ENCODE results near the gene METTL6.
"Not testable (repeated sequence)": the region's sequence is repeated elsewhere in the genome, so short reads cannot be mapped to it uniquely, and the experiment has no call there.

METTL6 gene

GRCh38 chr3:15427981-15428380 lies 637 bp upstream of the METTL6 start:
- Histone ChIP-seq H3K4me3 (IDR thresholded peaks at IDR 0.05; ENCODE audit: insufficient read depth, low read depth, low read length) (no peak overlapping the region), H3K27me3 (ENCODE audit: insufficient read depth, low read depth) (no peaks in the 10 kb centered on the region), H3K36me3 (ENCODE audit: insufficient read depth) (no peaks in the 10 kb centered on the region), H2AFZ (ENCODE audit: low read depth) (peak overlapping the region; percentile 93), H3K79me2 (ENCODE audit: insufficient read depth, low read depth) (peaks cover 35% of the 10 kb centered on the region), H4K20me1 (ENCODE audit: insufficient read depth) (no peaks in the 10 kb centered on the region), H3K4me2 (peak overlapping the region; percentile 86), H3K27ac (peak overlapping the region; percentile 47), H3K4me1 (ENCODE audit: low read depth, poor library complexity, severe bottlenecking) (peaks cover 31% of the 10 kb centered on the region), H3K9ac (peak overlapping the region; percentile 70; the same call in 1 of the 2 replicates)
- no peak for TF ChIP-seq CTCF (conservative IDR thresholded peaks at IDR 0.05; ENCODE audit: low read depth, low read length)

- H3K9ac ChIP-seq: peak overlapping the region; percentile 70; the same call in 1 of the 2 replicates
- peaks cover 31% of the 10 kb centered on the region for H3K4me1 ChIP-seq (ENCODE audit: low read depth, poor library complexity, severe bottlenecking)
- peak overlapping the region; percentile 45 for H3K4me3 ChIP-seq (IDR thresholded peaks at IDR 0.05; ENCODE audit: insufficient read depth, low read depth, low read length)
- peak overlapping the region; percentile 93 for H2AFZ ChIP-seq (ENCODE audit: low read depth)
- no peak for TF ChIP-seq CTCF (conservative IDR thresholded peaks at IDR 0.05; ENCODE audit: low read depth, low read length)
- no peaks in the 10 kb centered on the region for H4K20me1 ChIP-seq (ENCODE audit: insufficient read depth)
- no peaks in the 10 kb centered on the region for H3K36me3 ChIP-seq (ENCODE audit: insufficient read depth)
- H3K79me2 ChIP-seq (ENCODE audit: insufficient read depth, low read depth): peaks cover 35% of the 10 kb centered on the region
- no peak overlapping the region; the same call in 1 of the 2 replicates for H3K27ac ChIP-seq
- H3K27me3 ChIP-seq (ENCODE audit: insufficient read depth, low read depth): no peaks in the 10 kb centered on the region
- H3K4me2 ChIP-seq: peak overlapping the region; percentile 86
Observed at GRCh38 chr3:15426579-15427118, 695 bp downstream of the METTL6 start.

- H4K20me1 ChIP-seq (ENCODE audit: insufficient read depth): no peaks in the 10 kb centered on the region
- no peaks in the 10 kb centered on the region for H3K4me1 ChIP-seq (ENCODE audit: low read depth, poor library complexity, severe bottlenecking)
- H3K9ac ChIP-seq: no peak overlapping the region
- H3K79me2 ChIP-seq (ENCODE audit: insufficient read depth, low read depth): no peaks in the 10 kb centered on the region
- H3K36me3 ChIP-seq (ENCODE audit: insufficient read depth): no peaks in the 10 kb centered on the region
- no peak overlapping the region for H2AFZ ChIP-seq (ENCODE audit: low read depth)
- no peak for TF ChIP-seq CTCF (conservative IDR thresholded peaks at IDR 0.05; ENCODE audit: low read depth, low read length)
- H3K4me2 ChIP-seq: no peak overlapping the region
- H3K27ac ChIP-seq: no peak overlapping the region
- H3K4me3 ChIP-seq (IDR thresholded peaks at IDR 0.05; ENCODE audit: insufficient read depth, low read depth, low read length): no peak overlapping the region
- no peaks in the 10 kb centered on the region for H3K27me3 ChIP-seq (ENCODE audit: insufficient read depth, low read depth)
Observed at GRCh38 chr3:15420871-15421270, 6.5 kb downstream of the METTL6 start.

GRCh38 chr3:15410966-15411365 lies 16.4 kb downstream of the METTL6 start:
- H3K27me3 ChIP-seq (ENCODE audit: insufficient read depth, low read depth); H3K4me2 ChIP-seq; H3K36me3 ChIP-seq (ENCODE audit: insufficient read depth); H4K20me1 ChIP-seq (ENCODE audit: insufficient read depth); H2AFZ ChIP-seq (ENCODE audit: low read depth); H3K27ac ChIP-seq; H3K9ac ChIP-seq; H3K79me2 ChIP-seq (ENCODE audit: insufficient read depth, low read depth); H3K4me3 ChIP-seq (IDR thresholded peaks at IDR 0.05; ENCODE audit: insufficient read depth, low read depth, low read length); H3K4me1 ChIP-seq (ENCODE audit: low read depth, poor library complexity, severe bottlenecking): not testable (repeated sequence)

- no peak overlapping the region for H3K4me3 ChIP-seq (IDR thresholded peaks at IDR 0.05; ENCODE audit: insufficient read depth, low read depth, low read length)
- H4K20me1 ChIP-seq (ENCODE audit: insufficient read depth): no peaks in the 10 kb centered on the region
- H3K79me2 ChIP-seq (ENCODE audit: insufficient read depth, low read depth): no peaks in the 10 kb centered on the region
- H3K4me2 ChIP-seq: no peak overlapping the region
- no peak overlapping the region for H2AFZ ChIP-seq (ENCODE audit: low read depth)
- TF ChIP-seq CTCF (conservative IDR thresholded peaks at IDR 0.05; ENCODE audit: low read depth, low read length): no peak
- H3K4me1 ChIP-seq (ENCODE audit: low read depth, poor library complexity, severe bottlenecking): no peaks in the 10 kb centered on the region
- no peaks in the 10 kb centered on the region for H3K36me3 ChIP-seq (ENCODE audit: insufficient read depth)
- no peak overlapping the region for H3K9ac ChIP-seq
- H3K27me3 ChIP-seq (ENCODE audit: insufficient read depth, low read depth): no peaks in the 10 kb centered on the region
- no peak overlapping the region for H3K27ac ChIP-seq
Observed at GRCh38 chr3:15409774-15410173, 17.6 kb downstream of the METTL6 start.

Data from KMS-11 (cell line).